ENCODE data around the gene FCHSD1.
"Not testable (repeated sequence)": the region's sequence is repeated elsewhere in the genome, so short reads cannot be mapped to it uniquely, and the experiment has no call there.

FCHSD1 gene

DNA sequence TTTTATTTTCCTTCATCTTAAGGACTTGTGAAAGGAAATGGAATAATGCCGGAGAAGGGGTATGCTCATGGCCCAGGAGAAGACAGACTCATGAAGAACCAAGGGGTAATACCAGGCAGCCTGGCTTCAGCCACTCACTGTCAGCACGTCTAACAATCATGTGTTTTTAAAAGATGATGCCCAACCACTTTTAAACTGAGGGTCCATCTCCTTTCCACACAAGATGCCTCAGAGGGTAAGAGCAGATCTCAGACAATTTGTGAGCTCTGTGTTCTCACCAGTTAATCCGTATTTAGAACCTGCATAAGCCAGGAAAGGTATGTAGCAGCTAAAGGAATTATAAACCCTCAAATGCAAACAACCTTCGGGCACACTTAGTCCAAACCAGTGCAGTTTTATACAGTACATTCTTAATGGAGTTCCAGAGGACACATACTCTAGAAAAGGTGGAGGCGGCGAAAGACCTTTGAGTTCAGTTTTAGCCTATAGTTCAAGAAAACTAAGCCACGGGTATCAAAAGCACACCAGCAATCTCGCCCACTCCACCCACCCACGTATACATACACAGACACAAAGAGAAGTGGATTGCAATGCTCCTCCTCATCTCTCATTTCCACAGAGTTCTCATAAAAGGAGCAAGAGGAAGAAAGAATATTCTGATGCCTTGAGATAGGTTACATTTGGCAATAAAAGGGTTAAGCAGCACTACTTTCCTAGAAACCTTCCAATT is 35.1 kb downstream of the FCHSD1 start:
- DNase-seq: no peak

- DNase-seq: no peak
Observed at GRCh38 chr5:141613344-141613743, 37.9 kb downstream of the FCHSD1 start.

- no peak for DNase-seq
Observed at GRCh38 chr5:141611289-141611688, 39.9 kb downstream of the FCHSD1 start.

DNA sequence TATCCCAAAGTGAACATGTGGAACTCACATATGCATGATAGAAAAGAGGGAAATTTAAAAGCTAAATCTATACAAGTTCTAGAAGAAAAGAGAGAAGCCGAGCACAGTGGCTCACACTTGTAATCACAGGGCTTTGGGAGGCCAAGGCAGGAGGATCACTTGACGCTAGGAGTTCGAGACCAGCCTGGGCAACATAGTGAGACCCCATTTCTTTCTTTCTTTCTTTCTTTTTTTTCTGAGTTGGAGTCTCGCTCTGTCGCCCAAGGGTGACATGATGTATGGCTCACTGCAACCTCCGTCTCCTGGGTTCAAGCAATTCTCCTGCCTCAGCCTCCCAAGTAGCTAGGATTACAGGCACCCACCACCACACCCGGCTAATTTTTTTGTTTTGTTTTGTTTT is 41.3 kb downstream of the FCHSD1 start:
- not testable (repeated sequence) for DNase-seq

DNA sequence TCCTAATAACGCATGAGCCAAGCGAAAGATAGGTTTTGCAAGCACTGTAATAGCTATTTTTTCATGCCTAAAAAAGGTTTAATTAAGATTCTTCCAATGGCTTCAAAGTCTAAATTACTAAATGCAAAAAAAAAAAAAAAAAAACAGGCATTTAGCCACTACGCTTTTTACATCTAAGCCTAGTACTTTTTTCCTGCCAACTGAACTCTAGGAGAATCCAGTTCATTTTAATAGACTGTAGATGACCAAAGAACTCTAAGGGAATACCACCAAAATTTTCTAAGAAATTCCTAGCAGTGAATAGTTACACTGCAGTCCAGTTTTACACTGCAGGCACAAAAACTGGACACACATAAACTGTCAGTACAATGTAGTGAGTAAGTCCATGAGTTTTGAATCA is 42.2 kb downstream of the FCHSD1 start:
- DNase-seq: no peak

DNA sequence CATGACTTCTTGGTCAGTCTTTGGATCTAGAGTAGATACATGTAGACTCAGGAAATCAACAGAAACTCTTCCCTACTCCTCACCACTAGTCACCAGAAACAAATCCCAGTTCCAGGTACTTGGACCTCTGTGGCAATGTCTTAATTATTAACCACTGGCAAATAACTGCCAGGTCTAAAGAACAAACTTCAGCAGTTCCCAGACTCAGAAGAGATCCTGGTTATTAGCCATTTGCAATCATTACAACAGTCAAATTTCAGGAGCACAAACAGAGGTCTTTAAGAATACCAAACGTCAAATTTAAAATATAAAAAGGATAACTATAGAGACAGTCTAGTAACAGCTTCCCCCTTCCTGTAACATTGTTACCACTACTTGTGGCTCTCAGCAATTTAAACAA is 42.7 kb downstream of the FCHSD1 start:
- DNase-seq: no peak

GRCh38 chr5:141608046-141608445 is 43.2 kb downstream of the FCHSD1 start:
- no peak for DNase-seq

DNA sequence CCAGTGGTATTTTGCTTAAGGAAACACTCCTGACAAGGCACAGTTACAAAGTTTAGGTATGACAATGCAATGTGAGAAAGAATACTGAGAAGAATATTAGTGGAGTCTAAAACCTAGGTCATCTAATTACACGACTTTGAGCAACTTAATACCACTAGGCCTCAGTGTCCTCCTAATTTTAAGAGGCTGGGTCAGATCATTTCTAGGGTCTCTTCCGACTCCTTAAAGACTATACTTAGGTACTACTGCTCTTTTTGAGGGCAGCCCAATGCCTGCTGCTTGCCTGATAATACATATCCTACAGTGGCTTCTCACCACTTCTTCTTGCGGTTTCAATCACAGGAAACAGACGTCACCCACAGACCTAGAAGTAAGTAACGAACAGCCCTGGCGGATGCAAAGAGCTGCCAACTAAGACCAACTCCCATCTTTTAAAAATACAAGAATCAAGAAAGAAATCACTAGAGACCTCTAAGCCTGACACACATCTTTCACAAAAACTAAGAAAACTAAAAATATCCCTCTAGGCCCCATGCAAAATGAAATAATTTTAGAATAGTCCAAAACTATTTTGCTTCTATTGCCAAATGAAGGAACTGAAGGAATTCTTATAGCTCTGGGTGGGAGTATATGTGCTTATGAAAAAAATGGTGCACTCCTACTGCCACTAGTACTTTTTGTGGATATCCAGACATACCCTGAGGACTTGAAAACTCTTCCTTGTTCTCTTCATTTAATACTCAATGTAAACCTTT is 45.5 kb downstream of the FCHSD1 start:
- DNase-seq: peak; percentile 57

GRCh38 chr5:141603923-141604717 is 47.1 kb downstream of the FCHSD1 start:
- DNase-seq: no peak

DNA sequence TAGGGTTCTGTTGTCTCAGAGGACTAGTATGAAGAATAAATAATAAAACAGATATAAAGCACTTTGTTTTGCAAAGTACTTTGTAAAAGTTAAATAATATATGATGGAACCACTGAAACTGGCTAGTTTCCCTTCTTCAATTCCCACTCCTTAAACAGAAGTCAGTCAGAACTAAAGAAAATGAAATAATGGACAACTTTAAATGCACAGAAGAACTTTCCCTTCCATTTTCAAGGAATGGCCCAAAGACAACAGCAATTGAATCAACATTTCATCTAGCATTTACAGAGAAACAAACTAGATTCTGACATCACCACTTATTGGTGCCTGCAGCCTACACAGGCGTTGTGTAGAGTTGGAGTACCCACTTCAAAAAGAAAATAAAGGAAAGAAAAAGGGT is 48.6 kb downstream of the FCHSD1 start:
- no peak for DNase-seq

- DNase-seq: no peak
Observed at GRCh38 chr5:141598391-141599345, 52.5 kb downstream of the FCHSD1 start.

DNA sequence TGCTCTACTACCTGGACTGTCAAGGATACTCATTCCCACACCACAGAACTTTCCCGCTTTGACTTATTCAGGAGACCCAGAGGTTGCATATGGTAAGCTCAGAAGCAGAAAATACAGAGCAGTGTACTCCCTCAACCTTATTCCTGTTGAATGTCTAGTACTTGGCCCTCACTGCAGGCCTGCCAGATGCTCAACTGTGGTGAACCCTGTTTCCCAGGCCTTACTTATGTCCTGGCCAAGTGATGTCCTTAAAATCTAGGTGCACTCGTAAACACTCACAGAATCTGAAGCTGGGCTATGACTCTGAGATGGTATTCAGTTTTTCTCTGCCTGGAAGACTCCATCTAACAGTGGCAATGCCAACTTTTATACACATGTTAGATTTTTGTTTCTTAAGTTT is 53.4 kb downstream of the FCHSD1 start:
- DNase-seq: no peak

GRCh38 chr5:141597394-141597793 is 53.8 kb downstream of the FCHSD1 start:
- no peak for DNase-seq

GRCh38 chr5:141596867-141597266 is 54.4 kb downstream of the FCHSD1 start:
- DNase-seq: no peak

DNA sequence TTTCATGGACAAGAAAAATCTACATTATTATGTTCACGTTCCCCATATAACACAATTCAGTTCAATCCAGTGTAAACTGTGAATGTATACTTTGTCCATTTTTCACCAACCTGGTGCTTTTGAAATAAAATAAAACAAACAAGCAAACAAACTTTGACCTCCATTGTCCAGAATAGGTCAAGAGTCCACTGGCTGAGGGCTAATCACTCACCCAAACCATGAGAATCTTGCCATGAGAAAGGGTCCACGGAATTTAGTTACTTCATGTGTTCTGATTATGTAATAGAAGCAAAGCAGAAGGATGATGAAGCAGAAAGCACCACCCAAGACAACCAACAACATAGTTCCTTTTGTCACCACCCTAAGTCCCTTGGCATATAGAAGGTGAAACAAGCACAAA is 61.1 kb downstream of the FCHSD1 start:
- no peak for DNase-seq

All from activated T-cell treated with anti-CD3 and anti-CD28 coated beads, Interleukin-2, amount 50 U/mL, for 1 hour (primary cell).